Activated naive CD8-positive, alpha-beta T cell treated with anti-CD3 and anti-CD28 coated beads, Interleukin-2, amount 10 ng/mL, durations not matched to agents 7 days and 5 days (primary cell): Measurements from ENCODE around the gene TXNDC9. TPM values are rescaled to one million over a fixed set of nuclear protein-coding genes. Genes with fewer than 3 reads are reported as not detected.
"Not testable (repeated sequence)": the region's sequence is repeated elsewhere in the genome, so short reads cannot be mapped to it uniquely, and the experiment has no call there.

Experiments used
- ATAC-seq: fragments of 150-1000 bp; cut with Tn5 transposase; one replicate; pipeline ENCODE4 v1.10.0; 2021; ENCODE audit warnings: low read depth, moderate library complexity
- POLR2A ChIA-PET: fragments of 350-600 bp; sonication (Branson Sonifier 250); formaldehyde crosslinking; loops from one replicate; lab custom pipeline; 2021; ENCODE audit warnings: antibody characterized with exemption; lab: Charles Lee
- DNase-seq: peaks from one replicate; pipeline ENCODE4 v3.0.0; 2021
- H3K27ac Mint-ChIP-seq: one replicate; pipeline ENCODE4 v1.8.0; 2022; ENCODE audit warnings: mild to moderate bottlenecking, mixed read lengths
- H3K27me3 Mint-ChIP-seq: one replicate; pipeline ENCODE4 v1.8.0; 2022; ENCODE audit warnings: mild to moderate bottlenecking, moderate library complexity, mixed read lengths
- H3K36me3 Mint-ChIP-seq: one replicate; pipeline ENCODE4 v1.8.0; 2021; ENCODE audit warnings: mild to moderate bottlenecking, mixed read lengths
- H3K4me1 Mint-ChIP-seq: one replicate; pipeline ENCODE4 v1.8.0; 2021; ENCODE audit warnings: mixed read lengths
- H3K4me3 Mint-ChIP-seq: one replicate; pipeline ENCODE4 v1.8.0; 2022; ENCODE audit warnings: mild to moderate bottlenecking, moderate library complexity, mixed read lengths
- H3K9me3 Mint-ChIP-seq: one replicate; pipeline ENCODE4 v1.8.0; 2021; ENCODE audit warnings: mixed read lengths
- total RNA-seq, 2 experiments: library from RNA; stranded (reverse); gene quantifications; one replicate each; pipeline ENCODE4 v1.2.3, GENCODE V29; 2021

TXNDC9 gene
- total RNA-seq, 2 experiments from 2014 or later, result 26.9 to 32.2 TPM

DNA sequence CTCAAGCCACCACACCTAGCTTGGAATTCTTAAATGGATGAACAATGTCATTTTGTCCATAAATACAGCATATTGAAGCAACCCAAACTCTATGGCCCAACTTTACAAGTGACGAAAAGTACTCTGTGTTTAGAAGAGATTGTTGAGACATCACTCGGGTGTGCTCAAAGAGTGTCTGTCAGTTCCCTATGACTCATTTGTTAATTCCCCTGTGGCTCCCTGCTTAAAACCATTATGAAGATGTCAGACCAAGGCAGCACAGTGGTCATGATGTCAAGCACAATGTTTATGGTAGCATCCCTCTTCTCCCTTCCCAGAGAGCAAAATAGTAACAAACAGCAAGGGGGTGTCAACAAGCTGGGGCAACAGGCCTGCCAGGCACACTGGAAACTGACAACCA lies 38.1 kb downstream of the TXNDC9 start:
- POLR2A ChIA-PET, result no interaction called here
- ATAC-seq (no peak), DNase-seq (no peak)
- no peak overlapping the region for H3K27ac Mint-ChIP-seq
- H3K4me3 Mint-ChIP-seq, result no peak overlapping the region
- H3K4me1 Mint-ChIP-seq, result no peaks in the 10 kb centered on the region
- no peaks in the 10 kb centered on the region for H3K9me3 Mint-ChIP-seq
- H3K27me3 Mint-ChIP-seq, result no peaks in the 10 kb centered on the region
- peaks cover 10% of the 10 kb centered on the region for H3K36me3 Mint-ChIP-seq

DNA sequence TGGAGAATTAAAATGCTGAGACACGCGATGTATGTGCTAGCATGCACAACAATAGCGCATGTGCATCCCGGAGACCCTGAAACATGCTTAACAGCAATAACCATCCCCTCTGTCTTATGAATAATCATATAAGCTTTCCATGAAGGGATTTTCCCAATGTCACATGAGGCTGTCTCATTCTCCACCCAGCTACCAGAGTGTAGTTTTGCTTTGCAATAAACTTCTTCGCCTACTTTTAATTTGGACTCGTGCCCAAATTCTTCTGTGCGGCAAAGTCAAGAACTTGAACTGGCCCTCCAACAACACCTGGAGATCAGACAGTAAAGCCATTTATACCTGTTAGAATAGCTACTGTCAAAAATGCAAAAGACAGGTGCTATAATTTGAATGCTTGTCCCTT lies 50.6 kb downstream of the TXNDC9 start:
- ATAC-seq (no peak), DNase-seq (no peak)
- peaks cover 1% of the 10 kb centered on the region for H3K9me3 Mint-ChIP-seq
- no peaks in the 10 kb centered on the region for H3K27me3 Mint-ChIP-seq
- POLR2A ChIA-PET, result no interaction called here
- peaks cover 8% of the 10 kb centered on the region for H3K36me3 Mint-ChIP-seq
- H3K4me3 Mint-ChIP-seq, result no peak overlapping the region
- no peaks in the 10 kb centered on the region for H3K4me1 Mint-ChIP-seq
- H3K27ac Mint-ChIP-seq, result no peak overlapping the region

DNA sequence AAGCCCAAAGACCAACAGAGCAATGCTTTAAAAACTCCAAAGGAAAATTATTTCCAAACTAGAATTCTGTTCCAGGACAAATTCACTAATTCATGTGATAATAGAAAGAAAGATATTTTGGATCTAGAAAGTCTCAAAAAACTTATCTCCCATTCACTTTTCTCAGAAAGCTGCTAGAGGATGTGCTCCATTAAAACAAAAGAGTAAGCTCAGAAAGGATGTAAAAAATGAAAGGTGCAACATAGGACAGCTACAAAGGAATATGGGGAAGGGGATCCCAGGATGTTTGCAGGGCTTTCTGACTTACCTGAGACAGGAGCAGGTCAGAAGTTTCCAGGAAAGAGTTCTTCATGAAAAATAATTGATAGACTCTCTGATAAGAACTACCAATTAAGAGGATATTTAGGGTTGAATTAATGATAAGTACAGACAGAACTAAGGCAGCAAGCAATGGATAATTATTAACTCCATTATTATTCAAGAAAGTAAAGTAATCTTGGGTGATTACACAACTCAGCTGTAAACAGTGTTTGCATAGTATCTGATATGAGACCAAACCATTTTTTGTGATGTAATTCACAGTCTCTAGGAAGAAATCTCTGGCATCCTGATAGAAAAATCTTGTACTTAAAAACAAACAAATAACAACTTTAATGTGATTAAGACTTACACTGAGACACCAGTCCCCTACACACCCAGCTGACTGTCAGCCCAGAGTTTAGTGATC lies 56.0 kb downstream of the TXNDC9 start:
- H3K36me3 Mint-ChIP-seq, result peaks cover 26% of the 10 kb centered on the region

DNA sequence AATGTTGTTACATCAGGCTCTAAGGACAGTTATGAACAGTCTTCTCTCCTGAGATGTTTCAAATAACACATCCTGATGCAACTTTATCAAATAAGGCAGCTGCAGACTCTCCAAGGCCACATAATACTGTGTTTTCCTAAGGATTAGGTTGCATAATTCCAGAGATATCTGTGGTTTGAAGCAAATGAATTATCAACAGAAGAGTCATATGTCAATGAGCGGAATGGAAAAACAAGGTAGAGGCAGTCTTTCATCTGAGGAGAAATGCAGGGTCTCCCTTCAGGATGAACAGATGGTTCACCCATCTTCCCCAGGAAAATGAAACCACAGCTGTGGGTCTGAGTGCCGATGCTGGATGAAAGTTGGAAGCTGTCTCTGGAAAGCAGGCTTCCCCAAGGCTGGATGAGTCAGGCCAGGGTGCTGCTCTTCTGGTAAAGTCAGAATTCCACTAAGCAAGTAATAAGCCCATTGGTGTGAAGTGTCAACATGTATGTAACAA lies 57.3 kb downstream of the TXNDC9 start:
- POLR2A ChIA-PET, result no interaction called here
- Mint-ChIP-seq H3K27me3 (no peaks in the 10 kb centered on the region), H3K4me1 (no peaks in the 10 kb centered on the region), H3K36me3 (peaks cover 26% of the 10 kb centered on the region), H3K9me3 (peaks cover 11% of the 10 kb centered on the region), H3K27ac (no peak overlapping the region), H3K4me3 (no peak overlapping the region)
- DNase-seq, result no peak
- ATAC-seq, result no peak

More for the DNA sequence above, 56.0 kb downstream of the TXNDC9 start:
- Mint-ChIP-seq H3K4me3 (no peak overlapping the region), H3K27ac (no peak overlapping the region), H3K4me1 (no peaks in the 10 kb centered on the region), H3K9me3 (peaks cover 11% of the 10 kb centered on the region), H3K27me3 (no peaks in the 10 kb centered on the region)
- POLR2A ChIA-PET, result no interaction called here
- DNase-seq (no peak), ATAC-seq (no peak)

DNA sequence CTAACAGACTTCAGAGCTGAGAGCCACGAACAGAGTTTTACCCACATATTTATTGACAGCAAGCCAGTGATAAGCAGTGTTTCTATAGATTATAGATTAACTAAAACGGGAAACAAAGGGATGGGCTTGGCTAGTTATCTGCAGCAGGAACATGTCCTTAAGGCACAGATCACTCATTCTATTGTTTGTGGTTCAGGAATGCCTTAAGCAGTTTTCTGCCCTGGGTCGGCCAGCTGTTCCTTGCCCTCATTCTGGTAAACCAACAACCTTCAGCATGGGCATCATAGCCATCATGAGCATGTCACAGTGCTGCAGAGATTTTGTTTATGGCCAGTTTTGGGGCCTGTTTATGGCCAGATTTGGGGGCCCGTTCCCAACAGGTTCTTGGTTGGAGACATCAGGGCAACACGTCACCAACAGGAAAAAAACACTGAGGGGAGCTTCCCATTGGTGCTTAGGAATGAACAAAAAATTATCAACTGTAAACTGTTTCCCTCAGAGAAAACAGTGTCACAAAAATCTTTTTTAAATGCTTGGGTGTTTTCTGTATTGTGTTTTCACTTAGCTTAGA lies 57.9 kb downstream of the TXNDC9 start:
- not testable (repeated sequence) for H3K4me1 Mint-ChIP-seq

DNA sequence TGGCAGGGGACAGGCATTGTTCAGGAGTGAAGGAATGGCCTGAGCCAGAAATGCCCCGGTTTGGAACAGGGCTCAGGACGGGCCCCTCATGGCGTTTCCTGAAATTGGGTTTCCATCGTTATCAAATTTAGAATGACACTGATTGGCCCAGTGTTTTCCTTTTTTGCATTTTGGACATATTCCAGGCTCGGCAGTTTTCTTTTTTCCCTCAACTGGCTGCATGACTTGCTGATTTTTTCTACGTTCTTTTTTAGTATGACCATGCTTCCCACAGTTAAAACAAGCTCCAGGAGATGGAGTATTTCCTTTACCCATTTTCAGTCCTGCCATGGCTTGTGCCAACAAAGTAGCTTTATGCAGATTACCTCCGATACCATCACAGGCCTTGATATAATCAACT lies 60.3 kb downstream of the TXNDC9 start:
- H3K27me3 Mint-ChIP-seq, result no peaks in the 10 kb centered on the region
- POLR2A ChIA-PET, result no interaction called here
- no peak overlapping the region for H3K4me3 Mint-ChIP-seq
- ATAC-seq (no peak), DNase-seq (no peak)
- no peaks in the 10 kb centered on the region for H3K4me1 Mint-ChIP-seq
- H3K36me3 Mint-ChIP-seq, result peaks cover 20% of the 10 kb centered on the region
- peaks cover 12% of the 10 kb centered on the region for H3K9me3 Mint-ChIP-seq
- no peak overlapping the region for H3K27ac Mint-ChIP-seq

More for the DNA sequence above, 57.9 kb downstream of the TXNDC9 start:
- peaks cover 11% of the 10 kb centered on the region for H3K9me3 Mint-ChIP-seq
- ATAC-seq, H3K27ac Mint-ChIP-seq, DNase-seq, POLR2A ChIA-PET, H3K27me3 Mint-ChIP-seq, H3K4me3 Mint-ChIP-seq: not testable (repeated sequence)
- peaks cover 24% of the 10 kb centered on the region for H3K36me3 Mint-ChIP-seq

Other genes starting within 250 kb of the TXNDC9 start
- 1 to 10 TPM; 2.3 TPM for gene C2orf15, start 194.6 kb downstream of the TXNDC9 start, total RNA-seq
- 10 to 100 TPM in 1 of 2 experiments, 1 to 10 TPM in 1; 8.0 to 11.1 TPM for gene TSGA10, start 181.4 kb downstream of the TXNDC9 start, total RNA-seq
- 10 to 100 TPM; 10.1 to 12.1 TPM for gene LIPT1, start 181.4 kb downstream of the TXNDC9 start, total RNA-seq
- gene MITD1, start 155.3 kb downstream of the TXNDC9 start, total RNA-seq, result 10 to 100 TPM; 68.8 to 69.4 TPM
- 10 to 100 TPM; 22.2 to 26.5 TPM for gene MRPL30, start 155.1 kb downstream of the TXNDC9 start, total RNA-seq
- gene LYG2, start 80.7 kb downstream of the TXNDC9 start, total RNA-seq, result not detected
- 1 to 10 TPM; 2.4 to 2.5 TPM for gene LYG1, start 35.1 kb downstream of the TXNDC9 start, total RNA-seq
- gene EIF5B, start 1.1 kb upstream of the TXNDC9 start, total RNA-seq, result 10 to 100 TPM; 40.3 to 40.9 TPM
- gene REV1, start 153.7 kb upstream of the TXNDC9 start, total RNA-seq, result 10 to 100 TPM; 48.4 to 50.5 TPM